ENCODE data around the gene WRAP73. TPM values are rescaled to one million over a fixed set of nuclear protein-coding genes. Genes with fewer than 3 reads are reported as not detected.

WRAP73 gene
- total RNA-seq, 5 donors from 2014 or later (not counting 1 experiment from before 2014, with no cell fraction given) = 33.7 to 44.9 (median 39.8) TPM

DNA sequence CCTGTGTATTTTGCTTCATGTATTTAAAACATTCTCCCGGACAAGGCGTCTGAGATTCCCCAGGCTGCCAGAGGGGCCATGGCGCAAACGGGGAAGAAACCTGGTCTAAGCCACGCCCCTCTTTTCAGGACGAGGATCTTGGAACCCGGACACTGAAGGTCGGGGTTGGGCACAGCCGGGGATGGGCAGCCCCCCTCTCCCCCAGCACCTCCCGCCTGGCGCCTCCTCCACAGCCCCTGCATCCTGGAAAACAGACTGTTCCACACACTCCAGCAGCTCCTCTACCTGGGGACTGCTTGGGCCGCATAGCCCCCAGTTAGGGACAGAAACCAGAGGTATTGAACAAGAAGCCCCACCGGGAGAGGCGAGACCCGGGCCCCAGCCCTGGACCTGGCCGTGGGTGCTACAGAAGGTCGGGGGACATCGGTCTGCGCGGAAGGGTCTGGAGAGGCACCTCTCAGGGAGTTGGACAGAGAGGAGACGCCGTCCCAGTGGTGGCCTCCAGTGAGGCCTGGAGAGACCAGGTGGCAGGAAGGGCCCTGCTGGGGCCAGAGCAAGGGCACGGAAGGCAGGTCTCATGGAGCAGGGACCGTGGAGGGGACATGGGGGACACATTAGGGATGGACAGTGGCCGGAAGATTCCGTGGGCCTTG is 7.8 kb upstream of the WRAP73 start:
- H3K27me3 ChIP-seq (replicated peaks in 1 of 2; ENCODE audit: control insufficient read depth in 2 of 2, extremely low read depth in 1 of 2, insufficient read depth in 2 of 2, low read length in 1 of 2) = peaks cover 14 to 51% of the 10 kb centered on the region in 2 experiments
- CTCF ChIA-PET = no interaction called here
- no peaks in the 10 kb centered on the region for H3K9me3 ChIP-seq
- Mint-ChIP-seq H3K4me1 (peaks cover 0 to 2% (median 0%) of the 10 kb centered on the region in 3 donors), H3K27ac (no peak overlapping the region), H3K36me3 (no peaks in the 10 kb centered on the region), H3K27me3 (peaks cover 52 to 54% of the 10 kb centered on the region in 2 donors), H3K9me3 (no peaks in the 10 kb centered on the region), H3K4me3 (no peak overlapping the region)
- no peaks in the 10 kb centered on the region for H3K36me3 ChIP-seq (ENCODE audit: control insufficient read depth in 2 of 2, extremely low read depth in 1 of 2, insufficient read depth in 1 of 2, low read length in 1 of 2)
- POLR2A ChIA-PET = no interaction called here
- H3K4me3 ChIP-seq (ENCODE audit: control insufficient read depth in 1 of 2, extremely low read depth in 1 of 2, low read length in 1 of 2) = no peak overlapping the region
- H3K27ac ChIP-seq (ENCODE audit: low read length) = no peak overlapping the region
- 85% methylated on average over 24 of the region's 26 CpGs for WGBS (ENCODE audit: insufficient coverage)
- ATAC-seq (replicated peaks in 1 of 4) (no peak), DNase-seq (no peak)
- H3K4me1 ChIP-seq (ENCODE audit: control insufficient read depth in 1 of 2, extremely low read depth in 1 of 2, insufficient read depth in 2 of 2, low read length in 2 of 2) = peaks cover 0 to 3% of the 10 kb centered on the region in 2 experiments

DNA sequence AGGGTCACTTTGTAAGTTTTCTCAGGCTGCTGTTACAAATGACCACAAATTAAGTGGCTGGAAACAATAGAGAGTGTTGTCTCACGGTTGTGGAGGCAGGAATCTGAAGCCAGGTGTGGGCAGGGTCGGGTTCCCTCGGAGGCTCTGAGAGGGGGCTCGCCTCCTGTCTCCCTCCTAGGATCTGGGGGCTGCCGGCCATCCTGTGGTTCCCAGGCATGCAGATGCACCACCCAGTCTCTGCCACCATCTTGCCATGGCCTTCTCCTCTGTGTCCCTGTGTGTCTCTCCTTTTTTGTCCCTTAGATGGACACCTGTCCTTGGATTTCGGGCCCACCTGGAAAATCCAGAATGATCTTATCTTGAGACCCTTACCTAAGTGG is 7.2 kb upstream of the WRAP73 start:
- POLR2A ChIA-PET = no interaction called here

DNA sequence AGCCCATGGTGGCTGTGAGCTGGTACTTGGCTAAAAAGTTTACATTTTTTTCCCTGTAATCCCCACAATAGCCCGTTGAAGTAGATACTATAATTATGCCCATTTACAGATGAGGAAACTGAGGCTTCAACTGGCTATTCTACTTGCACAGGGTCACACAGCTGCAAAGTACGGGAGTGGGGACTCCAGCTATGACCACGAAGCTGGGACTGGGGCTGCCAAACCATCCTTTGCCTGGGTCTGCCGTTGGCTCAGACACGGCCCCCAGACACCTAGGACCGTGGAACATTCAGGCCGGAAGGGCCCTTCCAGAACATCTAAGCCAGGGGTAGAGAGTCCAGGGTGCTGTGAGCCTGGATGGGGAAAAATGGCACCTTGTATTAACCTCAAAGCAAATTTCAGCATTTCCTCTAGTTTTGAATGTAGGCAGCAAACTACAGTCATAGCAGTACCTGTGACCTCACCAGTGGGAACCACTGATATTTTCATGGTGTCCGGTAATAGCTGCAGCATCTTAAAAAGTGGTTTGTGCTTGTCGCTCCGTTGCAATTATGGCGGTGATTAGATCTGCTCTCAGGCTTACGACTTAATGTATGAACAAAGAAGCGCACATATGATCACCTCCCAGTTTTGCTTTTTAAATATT is 6.7 kb upstream of the WRAP73 start:
- Histone ChIP-seq H3K9me3 (no peaks in the 10 kb centered on the region), H3K27me3 (replicated peaks in 1 of 2; ENCODE audit: control insufficient read depth in 2 of 2, extremely low read depth in 1 of 2, insufficient read depth in 2 of 2, low read length in 1 of 2) (peaks cover 14 to 50% of the 10 kb centered on the region in 2 experiments), H3K4me1 (ENCODE audit: control insufficient read depth in 1 of 2, extremely low read depth in 1 of 2, insufficient read depth in 2 of 2, low read length in 2 of 2) (peaks cover 0 to 10% of the 10 kb centered on the region in 2 experiments), H3K27ac (ENCODE audit: low read length) (no peak overlapping the region), H3K36me3 (ENCODE audit: control insufficient read depth in 2 of 2, extremely low read depth in 1 of 2, insufficient read depth in 1 of 2, low read length in 1 of 2) (no peaks in the 10 kb centered on the region), H3K4me3 (ENCODE audit: control insufficient read depth in 1 of 2, extremely low read depth in 1 of 2, low read length in 1 of 2) (no peak overlapping the region)
- CTCF ChIA-PET = no interaction called here
- Mint-ChIP-seq H3K36me3 (no peaks in the 10 kb centered on the region), H3K4me1 (peaks cover 0 to 2% (median 0%) of the 10 kb centered on the region in 3 donors), H3K27ac (no peak overlapping the region), H3K9me3 (no peaks in the 10 kb centered on the region), H3K4me3 (no peak overlapping the region), H3K27me3 (peaks cover 52 to 54% of the 10 kb centered on the region in 2 donors)
- ATAC-seq (replicated peaks in 1 of 4) (no peak), DNase-seq (no peak)
- POLR2A ChIA-PET = no interaction called here
- WGBS (ENCODE audit: insufficient coverage) = 33% methylated on average over 9 of the region's 13 CpGs

More for the DNA sequence above, 7.2 kb upstream of the WRAP73 start:
- H3K9me3 Mint-ChIP-seq = no peaks in the 10 kb centered on the region
- H3K9me3 ChIP-seq = no peaks in the 10 kb centered on the region
- H3K27ac ChIP-seq (ENCODE audit: low read length) = no peak overlapping the region
- WGBS (ENCODE audit: insufficient coverage) = 61% methylated on average over 6 of the region's 6 CpGs
- H3K4me3 ChIP-seq (ENCODE audit: control insufficient read depth in 1 of 2, extremely low read depth in 1 of 2, low read length in 1 of 2) = no peak overlapping the region
- CTCF ChIA-PET = no interaction called here
- H3K27ac Mint-ChIP-seq = no peak overlapping the region
- H3K4me3 Mint-ChIP-seq = no peak overlapping the region
- H3K27me3 ChIP-seq (replicated peaks in 1 of 2; ENCODE audit: control insufficient read depth in 2 of 2, extremely low read depth in 1 of 2, insufficient read depth in 2 of 2, low read length in 1 of 2) = peaks cover 14 to 47% of the 10 kb centered on the region in 2 experiments
- no peak for ATAC-seq (replicated peaks in 1 of 4)
- no peaks in the 10 kb centered on the region for H3K36me3 Mint-ChIP-seq
- H3K4me1 ChIP-seq (ENCODE audit: control insufficient read depth in 1 of 2, extremely low read depth in 1 of 2, insufficient read depth in 2 of 2, low read length in 2 of 2) = peaks cover 0 to 5% of the 10 kb centered on the region in 2 experiments
- no peak for DNase-seq
- H3K4me1 Mint-ChIP-seq = peaks cover 0 to 2% (median 0%) of the 10 kb centered on the region in 3 donors
- no peaks in the 10 kb centered on the region for H3K36me3 ChIP-seq (ENCODE audit: control insufficient read depth in 2 of 2, extremely low read depth in 1 of 2, insufficient read depth in 1 of 2, low read length in 1 of 2)
- H3K27me3 Mint-ChIP-seq = peaks cover 52 to 54% of the 10 kb centered on the region in 2 donors

DNA sequence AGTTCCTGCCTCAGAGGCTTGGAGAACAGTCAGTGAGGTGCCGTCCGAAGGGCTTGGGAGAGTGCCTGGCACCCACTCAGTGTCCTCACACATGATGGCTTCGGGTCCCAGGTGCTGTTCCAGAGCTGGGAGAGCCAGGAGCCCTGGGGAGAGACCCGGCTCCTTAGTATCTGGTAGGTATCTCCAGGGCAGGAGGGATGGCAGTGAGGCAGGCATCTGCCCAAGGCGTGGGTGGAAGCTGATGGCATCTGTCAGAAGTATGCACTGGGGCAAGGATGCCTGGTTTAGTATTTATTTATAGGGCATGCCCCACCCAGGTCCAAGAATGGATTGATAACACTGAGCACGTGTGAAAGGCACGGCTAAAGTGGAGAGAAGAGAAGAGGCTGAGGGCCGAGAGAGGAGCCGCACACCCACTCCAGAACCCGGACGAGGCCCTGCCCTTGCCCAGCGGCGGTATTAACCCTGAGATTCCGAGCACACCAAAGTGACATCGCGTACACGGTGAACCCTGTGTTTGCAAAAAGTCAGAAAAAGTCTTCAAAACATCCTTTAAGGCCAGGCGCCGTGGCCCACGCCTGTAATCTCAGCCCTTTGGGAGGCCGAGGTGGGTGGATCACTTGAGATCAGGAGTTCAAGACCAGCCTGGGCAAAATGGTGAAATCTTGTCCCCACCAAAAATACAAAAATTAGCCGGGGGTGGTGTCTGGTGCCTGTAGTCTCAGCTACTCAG is 4.8 kb upstream of the WRAP73 start:
- Mint-ChIP-seq H3K9me3 (no peaks in the 10 kb centered on the region), H3K36me3 (no peaks in the 10 kb centered on the region), H3K4me1 (peaks cover 5 to 13% (median 8%) of the 10 kb centered on the region in 3 donors), H3K27me3 (peaks cover 55 to 62% of the 10 kb centered on the region in 2 donors), H3K27ac (no peak overlapping the region), H3K4me3 (no peak overlapping the region)
- no peak for DNase-seq
- Histone ChIP-seq H3K4me3 (ENCODE audit: control insufficient read depth in 1 of 2, extremely low read depth in 1 of 2, low read length in 1 of 2) (no peak overlapping the region), H3K27me3 (replicated peaks in 1 of 2; ENCODE audit: control insufficient read depth in 2 of 2, extremely low read depth in 1 of 2, insufficient read depth in 2 of 2, low read length in 1 of 2) (peaks cover 14 to 63% of the 10 kb centered on the region in 2 experiments), H3K4me1 (ENCODE audit: control insufficient read depth in 1 of 2, extremely low read depth in 1 of 2, insufficient read depth in 2 of 2, low read length in 2 of 2) (peaks cover 4 to 26% of the 10 kb centered on the region in 2 experiments), H3K36me3 (ENCODE audit: control insufficient read depth in 2 of 2, extremely low read depth in 1 of 2, insufficient read depth in 1 of 2, low read length in 1 of 2) (no peaks in the 10 kb centered on the region), H3K27ac (ENCODE audit: low read length) (no peak overlapping the region), H3K9me3 (no peaks in the 10 kb centered on the region)
- ChIA-PET POLR2A (no interaction called here), CTCF (no interaction called here)
- ATAC-seq (replicated peaks in 1 of 4) = no peak
- WGBS (ENCODE audit: insufficient coverage) = 90% methylated on average over 18 of the region's 22 CpGs

DNA sequence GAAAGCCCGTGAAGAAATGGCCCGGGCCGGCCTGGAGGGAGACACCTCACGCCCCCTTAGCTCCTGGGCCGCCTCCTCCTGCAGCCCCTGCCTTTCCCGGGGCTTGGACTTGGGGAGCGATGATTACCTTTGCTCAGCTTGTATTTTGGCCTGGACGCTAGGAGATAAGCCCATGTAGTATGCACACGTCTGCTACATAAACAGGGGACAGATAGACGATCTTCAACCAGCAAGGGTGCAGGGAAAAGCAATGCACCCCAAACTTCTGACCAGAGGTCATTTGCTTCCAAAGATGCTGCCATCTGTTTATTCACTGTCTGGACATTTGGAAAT is 3.3 kb upstream of the WRAP73 start:
- Histone ChIP-seq H3K27me3 (replicated peaks in 1 of 2; ENCODE audit: control insufficient read depth in 2 of 2, extremely low read depth in 1 of 2, insufficient read depth in 2 of 2, low read length in 1 of 2) (peaks cover 12 to 61% of the 10 kb centered on the region in 2 experiments), H3K4me3 (ENCODE audit: control insufficient read depth in 1 of 2, extremely low read depth in 1 of 2, low read length in 1 of 2) (peak overlapping the region in 1 of 2 donors; percentile 15), H3K4me1 (ENCODE audit: control insufficient read depth in 1 of 2, extremely low read depth in 1 of 2, insufficient read depth in 2 of 2, low read length in 2 of 2) (peaks cover 12 to 35% of the 10 kb centered on the region in 2 experiments), H3K27ac (ENCODE audit: low read length) (no peak overlapping the region), H3K36me3 (ENCODE audit: control insufficient read depth in 2 of 2, extremely low read depth in 1 of 2, insufficient read depth in 1 of 2, low read length in 1 of 2) (no peaks in the 10 kb centered on the region), H3K9me3 (no peaks in the 10 kb centered on the region)
- Mint-ChIP-seq H3K4me3 (peak overlapping the region in 1 of 3 donors; percentile 16), H3K9me3 (no peaks in the 10 kb centered on the region), H3K36me3 (no peaks in the 10 kb centered on the region), H3K27ac (no peak overlapping the region), H3K27me3 (peaks cover 47 to 59% of the 10 kb centered on the region in 2 donors), H3K4me1 (peaks cover 15 to 23% (median 18%) of the 10 kb centered on the region in 3 donors)
- WGBS (ENCODE audit: insufficient coverage) = 30% methylated on average over 10 of the region's 10 CpGs
- ChIA-PET CTCF (no interaction called here), POLR2A (no interaction called here)
- ATAC-seq (replicated peaks in 1 of 4) (no peak), DNase-seq (no peak)

DNA sequence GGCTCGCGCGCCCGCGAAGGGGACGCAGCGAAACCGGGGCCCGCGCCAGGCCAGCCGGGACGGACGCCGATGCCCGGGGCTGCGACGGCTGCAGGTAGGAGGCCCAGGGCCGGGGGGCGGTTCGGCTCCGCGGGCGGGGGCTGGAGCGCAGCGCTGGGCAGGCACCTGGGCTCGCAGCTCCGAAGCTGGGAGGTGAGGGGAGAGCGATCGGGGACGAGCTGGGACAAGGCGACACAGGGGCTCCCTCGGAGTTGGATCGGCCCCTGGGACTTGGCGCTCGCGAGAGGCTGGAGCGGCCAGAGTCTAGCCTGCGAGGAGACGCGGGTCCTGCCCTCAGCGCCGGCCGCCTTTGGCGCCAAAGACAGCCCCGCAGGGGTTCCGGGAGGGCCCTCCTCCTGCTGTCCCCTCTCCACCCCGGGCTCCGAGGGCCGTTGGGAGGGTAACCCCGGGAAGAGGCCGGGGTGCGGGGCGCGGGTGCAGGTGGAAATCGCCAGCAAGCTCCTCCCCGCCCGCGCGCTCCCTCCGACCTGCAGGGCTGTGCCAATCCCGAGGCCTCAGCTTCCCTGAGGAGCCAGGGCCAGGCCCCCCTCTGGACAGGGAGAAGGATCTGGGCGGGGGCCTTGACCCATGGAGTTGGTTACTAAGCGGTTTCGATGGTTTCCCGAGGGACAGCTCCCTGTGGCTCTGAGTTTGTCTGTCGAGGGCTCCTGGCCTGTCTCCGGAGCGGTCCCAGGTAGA is 2.8 kb upstream of the WRAP73 start:
- WGBS (ENCODE audit: insufficient coverage) = 6% methylated on average over 59 of the region's 68 CpGs
- H3K4me3 ChIP-seq (ENCODE audit: control insufficient read depth in 1 of 2, extremely low read depth in 1 of 2, low read length in 1 of 2) = no peak overlapping the region
- peak in 1 of 35 experiments; percentile 8 for DNase-seq
- H3K9me3 ChIP-seq = no peaks in the 10 kb centered on the region
- CTCF ChIA-PET = no interaction called here
- H3K36me3 ChIP-seq (ENCODE audit: control insufficient read depth in 2 of 2, extremely low read depth in 1 of 2, insufficient read depth in 1 of 2, low read length in 1 of 2) = no peaks in the 10 kb centered on the region
- peaks cover 10 to 56% of the 10 kb centered on the region in 2 experiments for H3K27me3 ChIP-seq (replicated peaks in 1 of 2; ENCODE audit: control insufficient read depth in 2 of 2, extremely low read depth in 1 of 2, insufficient read depth in 2 of 2, low read length in 1 of 2)
- H3K4me1 Mint-ChIP-seq = peaks cover 20 to 29% (median 24%) of the 10 kb centered on the region in 3 donors
- POLR2A ChIA-PET = no interaction called here
- peaks cover 14 to 35% of the 10 kb centered on the region in 2 experiments for H3K4me1 ChIP-seq (ENCODE audit: control insufficient read depth in 1 of 2, extremely low read depth in 1 of 2, insufficient read depth in 2 of 2, low read length in 2 of 2)
- H3K9me3 Mint-ChIP-seq = no peaks in the 10 kb centered on the region
- H3K27ac Mint-ChIP-seq = no peak overlapping the region
- H3K4me3 Mint-ChIP-seq = peak overlapping the region in 1 of 3 donors; percentile 16
- H3K27me3 Mint-ChIP-seq = peaks cover 42 to 54% of the 10 kb centered on the region in 2 donors
- peaks cover 4% of the 10 kb centered on the region for H3K36me3 Mint-ChIP-seq
- no peak overlapping the region for H3K27ac ChIP-seq (ENCODE audit: low read length)
- ATAC-seq (replicated peaks in 1 of 4) = no peak
